GM23248 (cell line): Measurements from ENCODE around the gene XYLB. TPM values are rescaled to one million over a fixed set of nuclear protein-coding genes. Genes with fewer than 3 reads are reported as not detected.

Source experiments
- DNase-seq: peaks from one replicate; pipeline ENCODE4 v3.0.0-alpha.2; 2015
- H2AFZ ChIP-seq: fragments of 200-600 bp; sonication (generic); 2 replicates; pipeline ENCODE4 v1.6.1; 2016; ENCODE audit warnings: antibody characterized with exemption
- H3F3A ChIP-seq: fragments of 200-600 bp; sonication (generic); 2 replicates; pipeline ENCODE4 v1.6.1; 2016; ENCODE audit warnings: mild to moderate bottlenecking, antibody characterized with exemption, mixed run types; ENCODE audit not compliant: insufficient read depth
- H3K27ac ChIP-seq: fragments of 200-600 bp; sonication (generic); 2 replicates; pipeline ENCODE4 v1.5.1; 2016; ENCODE audit warnings: mild to moderate bottlenecking
- H3K27me3 ChIP-seq: fragments of 200-600 bp; sonication (generic); replicated peaks from 2 replicates; pipeline ENCODE4 v1.6.1; 2016; ENCODE audit warnings: mild to moderate bottlenecking; ENCODE audit not compliant: insufficient read depth
- H3K36me3 ChIP-seq: fragments of 200-600 bp; sonication (generic); 2 replicates; pipeline ENCODE4 v1.6.1; 2016; ENCODE audit warnings: low read depth, mild to moderate bottlenecking
- H3K4me1 ChIP-seq: fragments of 200-600 bp; sonication (generic); 2 replicates; pipeline ENCODE4 v1.6.1; 2016; ENCODE audit warnings: mild to moderate bottlenecking; ENCODE audit not compliant: insufficient read depth
- H3K4me2 ChIP-seq: fragments of 200-600 bp; sonication (generic); one replicate; pipeline ENCODE4 v1.6.1; 2016; ENCODE audit warnings: mild to moderate bottlenecking; ENCODE audit not compliant: unreplicated experiment
- H3K4me3 ChIP-seq: fragments of 200-600 bp; sonication (generic); 2 replicates; pipeline ENCODE4 v1.5.1; 2016; ENCODE audit warnings: mild to moderate bottlenecking
- H3K79me2 ChIP-seq: fragments of 200-600 bp; sonication (generic); 2 replicates; pipeline ENCODE4 v1.6.1; 2016; ENCODE audit warnings: mild to moderate bottlenecking; ENCODE audit not compliant: insufficient read depth
- H3K9ac ChIP-seq: fragments of 200-600 bp; sonication (generic); 2 replicates; pipeline ENCODE4 v1.6.1; 2016; ENCODE audit warnings: mild to moderate bottlenecking
- H3K9me2 ChIP-seq: fragments of 200-600 bp; sonication (generic); 2 replicates; pipeline ENCODE4 v1.6.1; 2016; ENCODE audit warnings: mixed run types, mild to moderate bottlenecking, moderate library complexity; ENCODE audit not compliant: insufficient read depth
- H3K9me3 ChIP-seq: fragments of 200-600 bp; sonication (generic); one replicate; pipeline ENCODE4 v1.6.1; 2017; ENCODE audit warnings: low read depth
- H4K20me1 ChIP-seq: fragments of 200-600 bp; sonication (generic); 2 replicates; pipeline ENCODE4 v1.6.0; 2016; ENCODE audit not compliant: insufficient read depth
- EZH2 ChIP-seq: fragments of 200-600 bp; sonication (generic); IDR thresholded peaks from 2 replicates; pipeline ENCODE4 v1.6.1; 2018; ENCODE audit warnings: antibody characterized with exemption, mild to moderate bottlenecking; ENCODE audit not compliant: insufficient read depth, poor library complexity, severe bottlenecking
- EZH2phosphoT487 ChIP-seq: fragments of 200-600 bp; sonication (generic); IDR thresholded peaks from 2 replicates; pipeline ENCODE4 v1.6.1; 2018; ENCODE audit warnings: antibody characterized with exemption, moderate library complexity, mild to moderate bottlenecking, low read depth; ENCODE audit not compliant: insufficient read depth
- WGBS, 2 experiments: methylation state at CpG; one replicate each; pipeline ENCODE4 v1.1.6; 2015 to 2017; ENCODE audit warnings: low lambda C conversion rate in 2 of 2, low coverage in 1 of 2; ENCODE audit errors: missing lambda C conversion rate in 2 of 2; 5-methylcytosine and 5-hydroxymethylcytosine counted together
- in situ Hi-C: fragments of 300-500 bp; cut with MboI; formaldehyde crosslinking; loops from 2 replicates; pipeline ENCODE4 v1.15.0; 2020
- polyA plus RNA-seq: library from polyadenylated mRNA; unstranded; fragments of >200 nt; fragmentation: Nextera tagmentation; extraction: Ambion mirVana; gene quantifications from 2 replicates; pipeline ENCODE4 v1.2.1, GENCODE V29; 2016
- total RNA-seq: library from RNA; depleted of rRNA; stranded (reverse); fragments of >200 nt; shearing (Covaris generic); gene quantifications from 2 replicates; pipeline ENCODE4 v1.2.3, GENCODE V29; 2014

XYLB gene
- total and polyA plus RNA-seq, 2 experiments from 2014 or later: 4.1 to 5.4 TPM

DNA sequence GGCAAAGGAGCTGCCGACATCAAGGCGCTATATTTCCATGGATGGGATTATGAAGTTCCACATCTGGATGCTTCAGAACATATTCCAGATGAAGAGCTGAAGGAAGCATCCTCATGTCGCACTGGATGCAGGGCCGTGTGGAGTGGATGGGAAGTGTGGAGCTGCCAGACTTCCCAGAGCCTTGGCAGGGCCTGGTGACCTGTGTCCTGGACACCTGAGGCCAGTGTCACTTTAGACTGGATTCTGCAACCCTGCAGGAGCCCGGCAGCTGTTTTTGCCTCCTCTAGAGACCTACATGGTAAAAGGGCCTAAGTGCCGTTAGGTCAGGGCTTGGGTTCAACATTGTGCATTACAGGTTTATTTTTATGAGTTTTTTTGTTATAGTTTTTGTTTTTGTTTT is 11.3 kb upstream of the XYLB start:
- H3K4me1 ChIP-seq: peaks cover 10% of the 10 kb centered on the region
- H2AFZ ChIP-seq: no peak overlapping the region
- no peaks in the 10 kb centered on the region for H3K9me3 ChIP-seq
- H3K4me3 ChIP-seq: no peak overlapping the region
- no peak overlapping the region for H3K9ac ChIP-seq
- no peaks in the 10 kb centered on the region for H3K9me2 ChIP-seq
- no peak overlapping the region for H3K4me2 ChIP-seq
- no peaks in the 10 kb centered on the region for H3K79me2 ChIP-seq
- H3K27ac ChIP-seq: no peak overlapping the region
- no peaks in the 10 kb centered on the region for H3K36me3 ChIP-seq
- H3F3A ChIP-seq: peaks cover 12% of the 10 kb centered on the region; the same call in 1 of the 2 replicates
- no peaks in the 10 kb centered on the region for H3K27me3 ChIP-seq
- DNase-seq: no peak
- in situ Hi-C loops: no loop called here
- 78% methylated on average over 6 of the region's 6 CpGs for WGBS, 2 experiments
- H4K20me1 ChIP-seq: no peaks in the 10 kb centered on the region
- no peak for TF ChIP-seq EZH2
- no peak for TF ChIP-seq EZH2phosphoT487

DNA sequence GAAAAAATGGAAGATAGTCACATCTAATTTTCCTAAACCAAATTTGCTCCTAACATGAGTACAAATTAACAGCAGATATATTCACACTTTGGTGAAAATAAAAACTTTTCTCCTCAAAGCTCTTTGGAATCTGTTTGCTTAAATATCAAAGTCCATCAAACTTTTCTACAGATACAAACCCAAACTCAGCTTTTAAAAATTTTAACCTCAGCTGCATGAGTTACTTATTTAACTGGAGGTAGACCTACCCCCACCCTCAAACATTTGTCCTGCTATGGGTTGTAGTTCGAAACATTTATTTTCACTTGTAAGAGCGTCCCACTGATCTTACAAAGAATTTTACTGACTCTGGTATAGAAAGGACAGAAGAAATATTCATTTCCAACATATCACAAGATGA is 8.9 kb upstream of the XYLB start:
- Histone ChIP-seq H2AFZ (no peak overlapping the region), H4K20me1 (no peaks in the 10 kb centered on the region), H3K36me3 (no peaks in the 10 kb centered on the region), H3K4me3 (no peak overlapping the region), H3K27me3 (no peaks in the 10 kb centered on the region), H3K9me2 (no peaks in the 10 kb centered on the region), H3K4me1 (peaks cover 10% of the 10 kb centered on the region), H3K79me2 (no peaks in the 10 kb centered on the region), H3F3A (peaks cover 12% of the 10 kb centered on the region; the same call in 1 of the 2 replicates), H3K9me3 (no peaks in the 10 kb centered on the region), H3K9ac (no peak overlapping the region), H3K4me2 (no peak overlapping the region), H3K27ac (no peak overlapping the region)
- in situ Hi-C loops: no loop called here
- 87 to 91% methylated on average over 2 of the region's 2 CpGs for WGBS, 2 experiments
- DNase-seq: no peak
- no peak for TF ChIP-seq EZH2
- TF ChIP-seq EZH2phosphoT487: no peak

DNA sequence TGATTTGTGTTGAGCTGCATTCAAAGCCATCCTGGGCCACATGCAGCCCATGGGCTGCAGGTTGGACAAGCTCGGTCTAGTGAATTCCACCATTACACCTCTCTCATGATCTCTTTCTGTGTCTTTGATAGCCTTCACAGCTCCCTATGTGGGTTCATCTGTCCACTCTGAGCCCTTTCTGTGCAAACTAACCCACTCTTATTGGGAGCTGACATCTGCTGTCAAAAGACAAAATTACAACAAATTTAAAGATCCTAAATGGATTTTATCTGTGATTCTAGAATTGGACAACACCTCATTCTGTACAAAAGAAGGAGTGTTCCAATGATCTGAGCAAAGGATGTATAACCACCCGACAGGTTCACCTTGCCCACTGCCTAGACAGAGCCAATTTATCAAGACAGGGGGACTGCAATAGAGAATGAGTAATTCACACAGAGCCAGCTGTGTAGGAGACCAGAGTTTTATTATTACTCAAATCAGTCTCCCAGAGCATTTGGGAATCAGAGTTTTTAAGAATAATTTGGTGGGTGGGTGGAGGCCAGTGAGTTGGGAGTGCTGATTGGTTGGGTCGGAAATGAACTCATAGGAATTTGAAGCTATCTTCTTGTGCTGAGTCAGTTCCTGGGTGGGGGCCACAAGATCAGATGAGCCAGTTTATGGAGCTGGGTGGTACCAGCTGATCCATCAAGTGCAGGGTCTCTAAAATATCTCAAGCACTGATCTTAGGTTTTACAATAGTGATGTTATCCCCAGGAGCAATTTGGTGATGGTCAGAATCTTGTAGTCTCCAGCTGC is 2.6 kb upstream of the XYLB start:
- in situ Hi-C loops: loop anchor here (10.0 kb wide), 1 partner anchor 141 kb away; no protein-coding TSS in a partner anchor
- Histone ChIP-seq H3K36me3 (no peaks in the 10 kb centered on the region), H4K20me1 (no peaks in the 10 kb centered on the region), H3K4me3 (no peak overlapping the region), H3K9me2 (no peaks in the 10 kb centered on the region), H3K4me2 (no peak overlapping the region), H3K79me2 (0 out of 2 replicates have a peak, but pooled peaks cover 6% of the 10 kb centered on the region), H3K4me1 (peaks cover 13% of the 10 kb centered on the region; the same call in 1 of the 2 replicates), H3K27ac (no peak overlapping the region), H2AFZ (no peak overlapping the region), H3K9me3 (no peaks in the 10 kb centered on the region), H3K27me3 (no peaks in the 10 kb centered on the region), H3K9ac (no peak overlapping the region), H3F3A (peaks cover 12% of the 10 kb centered on the region)
- no peak for TF ChIP-seq EZH2phosphoT487
- TF ChIP-seq EZH2: no peak
- DNase-seq: no peak
- 68 to 70% methylated on average over 3 of the region's 3 CpGs for WGBS, 2 experiments

DNA sequence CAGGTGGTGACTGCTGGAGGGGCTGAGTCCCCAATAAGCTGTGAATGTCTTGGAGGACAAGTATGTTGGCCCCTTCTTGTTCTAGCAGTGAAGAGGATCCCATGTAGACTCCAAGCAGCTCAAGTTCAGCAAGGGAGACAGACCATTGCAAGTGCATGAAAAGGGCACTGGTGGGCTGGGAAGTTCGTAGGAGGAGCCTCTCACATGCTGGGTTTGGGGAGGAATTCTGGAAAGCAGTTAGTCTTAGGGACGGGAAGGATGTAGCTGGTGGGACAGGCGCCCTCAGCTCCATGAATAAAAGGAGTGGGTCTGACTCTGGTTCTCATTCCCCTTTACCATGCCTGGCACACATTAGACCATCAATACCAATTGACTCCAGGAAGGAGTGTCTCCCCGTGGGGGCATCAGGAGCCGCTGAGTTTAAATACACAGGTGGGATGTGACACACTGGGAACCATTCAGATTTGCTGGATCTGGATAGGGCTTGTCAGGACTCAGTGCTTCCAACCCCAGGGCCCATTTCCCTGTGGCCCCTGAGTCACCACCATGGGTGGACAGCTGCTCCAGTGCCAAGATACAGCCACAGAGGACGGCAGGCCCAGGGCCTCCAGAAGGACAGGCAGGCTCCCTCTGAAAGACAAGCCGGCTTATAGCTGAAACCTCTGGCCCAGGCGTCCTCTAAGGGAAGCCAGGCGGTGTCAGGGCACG is 552 bp upstream of the XYLB start:
- 38 to 40% methylated on average over 10 of the region's 10 CpGs for WGBS, 2 experiments
- Histone ChIP-seq H3K4me3 (peak overlapping the region; percentile 81), H3K9ac (peak overlapping the region; percentile 73), H3K27me3 (no peaks in the 10 kb centered on the region), H3K27ac (no peak overlapping the region), H2AFZ (peak overlapping the region; percentile 93), H4K20me1 (no peaks in the 10 kb centered on the region), H3F3A (peaks cover 19% of the 10 kb centered on the region), H3K4me2 (peak overlapping the region; percentile 87), H3K9me2 (no peaks in the 10 kb centered on the region), H3K79me2 (peaks cover 14% of the 10 kb centered on the region; the same call in 1 of the 2 replicates), H3K36me3 (no peaks in the 10 kb centered on the region), H3K9me3 (no peaks in the 10 kb centered on the region), H3K4me1 (peaks cover 20% of the 10 kb centered on the region; the same call in 1 of the 2 replicates)
- DNase-seq: no peak
- TF ChIP-seq EZH2phosphoT487 (no peak), EZH2 (no peak)
- in situ Hi-C loops: loop anchor here (10.0 kb wide), 1 partner anchor 139 kb away; no protein-coding TSS in a partner anchor
